Measurements from ENCODE around the gene VMP1.
A peak's percentile ranks its signal among the peaks of the same experiment; 100 is the strongest.
"Not testable (repeated sequence)": the region's sequence is repeated elsewhere in the genome, so short reads cannot be mapped to it uniquely, and the experiment has no call there.

Gene VMP1

GRCh38 chr17:59842901-59843652 is 135.6 kb downstream of the VMP1 start:
- peak in 1 of 2 donors; percentile 37 for DNase-seq

- DNase-seq = no peak
Observed at GRCh38 chr17:59844884-59845594, 137.6 kb downstream of the VMP1 start.

GRCh38 chr17:59845595-59846393 is 138.3 kb downstream of the VMP1 start:
- peak in 1 of 2 donors; percentile 62 for DNase-seq

GRCh38 chr17:59846394-59847165 is 139.1 kb downstream of the VMP1 start:
- DNase-seq = peak in 1 of 2 donors; percentile 9

- no peak for DNase-seq
Observed at GRCh38 chr17:59848385-59848668, 140.9 kb downstream of the VMP1 start.

GRCh38 chr17:59848778-59849177 is 141.3 kb downstream of the VMP1 start:
- DNase-seq = peak in 1 of 2 donors; percentile 26

GRCh38 chr17:59850311-59850710 is 142.9 kb downstream of the VMP1 start:
- DNase-seq = not testable (repeated sequence)

GRCh38 chr17:59851439-59852375 is 144.3 kb downstream of the VMP1 start:
- DNase-seq = no peak

GRCh38 chr17:59852847-59853167 is 145.4 kb downstream of the VMP1 start:
- not testable (repeated sequence) for DNase-seq

- DNase-seq = no peak
Observed at GRCh38 chr17:59853168-59853918, 145.9 kb downstream of the VMP1 start.

- DNase-seq = not testable (repeated sequence)
Observed at GRCh38 chr17:59853919-59854729, 146.7 kb downstream of the VMP1 start.

- DNase-seq = no peak
Observed at GRCh38 chr17:59856859-59857794, 149.7 kb downstream of the VMP1 start.

GRCh38 chr17:59858167-59858816 is 150.8 kb downstream of the VMP1 start:
- DNase-seq = no peak

GRCh38 chr17:59858932-59859331 is 151.5 kb downstream of the VMP1 start:
- no peak for DNase-seq

GRCh38 chr17:59859444-59860025 is 152.1 kb downstream of the VMP1 start:
- DNase-seq = peak in 1 of 2 donors; percentile 38

- no peak for DNase-seq
Observed at GRCh38 chr17:59863616-59864015, 156.2 kb downstream of the VMP1 start.

- DNase-seq = no peak
Observed at GRCh38 chr17:59869941-59870218, 162.4 kb downstream of the VMP1 start.

GRCh38 chr17:59870482-59870881 is 163.0 kb downstream of the VMP1 start:
- DNase-seq = no peak

All from bone marrow (tissue), 2 donors.